Keratinocyte (primary cell): ENCODE results near the gene NDRG2. TPM values are rescaled to one million over a fixed set of nuclear protein-coding genes. Genes with fewer than 3 reads are reported as not detected.

Experiments
- DNase-seq: peaks from one replicate; pipeline ENCODE4 v3.0.0-alpha.2; 2011; ENCODE audit warnings: low read depth, missing footprints, low spot score
- FAIRE-seq: peaks from 2 replicates; lab custom pipeline; 2011; peaks lifted over from hg19 to GRCh38; lab: Jason Lieb, UNC
- H2AFZ ChIP-seq: 2 replicates; pipeline ENCODE4 v1.6.0; 2012; ENCODE audit warnings: low read length, control low read depth, inconsistent platforms; ENCODE audit not compliant: control insufficient read depth
- H3K27ac ChIP-seq: 2 replicates; pipeline ENCODE4 v1.5.1; 2011; ENCODE audit warnings: low read length; ENCODE audit not compliant: control insufficient read depth, insufficient read depth
- H3K27me3 ChIP-seq: 3 replicates; pipeline ENCODE4 v1.6.0; 2011; ENCODE audit warnings: low read length; ENCODE audit not compliant: control insufficient read depth, insufficient read depth; ENCODE audit errors: extremely low read depth
- H3K36me3 ChIP-seq, 2 experiments: 2 replicates in 1 of 2; 3 replicates in 1 of 2; pipeline ENCODE4 v1.5.1; 2011; ENCODE audit warnings: low read length in 2 of 2, mild to moderate bottlenecking in 1 of 2; ENCODE audit not compliant: control insufficient read depth in 2 of 2, insufficient read depth in 2 of 2; ENCODE audit errors: extremely low read depth in 1 of 2
- H3K4me1 ChIP-seq: 3 replicates; pipeline ENCODE4 v1.5.1; 2011; ENCODE audit warnings: low read length; ENCODE audit not compliant: control insufficient read depth, insufficient read depth; ENCODE audit errors: extremely low read depth
- H3K4me2 ChIP-seq: 3 replicates; pipeline ENCODE4 v1.6.0; 2011; ENCODE audit warnings: low read depth, low read length; ENCODE audit not compliant: control insufficient read depth, insufficient read depth; ENCODE audit errors: extremely low read depth
- H3K4me3 ChIP-seq, 3 experiments: fragments of 200-600 bp in 1 of 3; sonication (generic) in 1 of 3; 2 replicates in 2 of 3; 3 replicates in 1 of 3; pipeline ENCODE4 v1.5.1; 2011 to 2016; ENCODE audit warnings: low read length in 3 of 3, mild to moderate bottlenecking in 3 of 3, control low read depth in 2 of 3, inconsistent platforms in 1 of 3, low read depth in 1 of 3, mixed read lengths in 1 of 3, mixed run types in 1 of 3, moderate library complexity in 1 of 3; ENCODE audit not compliant: control insufficient read depth in 2 of 3, insufficient read depth in 2 of 3; ENCODE audit errors: extremely low read depth in 1 of 3
- H3K79me2 ChIP-seq: 2 replicates; pipeline ENCODE4 v1.6.0; 2012; ENCODE audit warnings: low read length; ENCODE audit not compliant: control insufficient read depth, insufficient read depth
- H3K9ac ChIP-seq: 3 replicates; pipeline ENCODE4 v1.6.0; 2011; ENCODE audit warnings: low read length; ENCODE audit not compliant: control insufficient read depth, insufficient read depth; ENCODE audit errors: extremely low read depth
- H3K9me1 ChIP-seq: 3 replicates; pipeline ENCODE4 v1.6.0; 2011; ENCODE audit warnings: low read length; ENCODE audit not compliant: control insufficient read depth, insufficient read depth; ENCODE audit errors: extremely low read depth
- H3K9me3 ChIP-seq: 2 replicates; pipeline ENCODE4 v1.5.1; 2012; ENCODE audit warnings: low read depth, low read length; ENCODE audit not compliant: control insufficient read depth
- H4K20me1 ChIP-seq: 3 replicates; pipeline ENCODE4 v1.6.0; 2011; ENCODE audit warnings: low read length; ENCODE audit not compliant: control insufficient read depth, insufficient read depth; ENCODE audit errors: extremely low read depth
- EZH2 ChIP-seq: IDR thresholded peaks from one replicate; pipeline ENCODE4 v1.6.1; 2012; ENCODE audit warnings: inconsistent platforms, mild to moderate bottlenecking, low read length, moderate library complexity
- dilution Hi-C: fragments of 300-500 bp; cut with MboI; formaldehyde crosslinking; loops from one replicate; pipeline ENCODE4 v1.7.0; 2020; ENCODE audit warnings: low sequenced_read_pairs; ENCODE audit not compliant: extremely low pct_ligation_motif_present
- polyA plus RNA-seq, 5 experiments: library from polyadenylated mRNA; depleted of rRNA in 3 of 5; stranded (reverse) in 3 of 5; stranded (forward) in 1 of 5; unstranded in 1 of 5; fragments of >200 nt; gene quantifications; 1 replicate in 1 of 5; 2 replicates in 3 of 5; 3 replicates in 1 of 5; pipeline versions ENCODE4 v1.2.1 to v1.2.3, GENCODE V29; 2011 to 2012; ENCODE audit warnings: missing spikeins in 2 of 5, low read depth in 1 of 5, low replicate concordance in 1 of 5
- TF ChIP-seq, protein P1 (sequence below), 3 experiments: IDR thresholded peaks in 1 of 3; conservative IDR thresholded peaks in 1 of 3; optimal IDR thresholded peaks in 1 of 3; 2 replicates in 2 of 3; 3 replicates in 1 of 3; pipeline versions ENCODE3 to v1.5.1; 2011; ENCODE audit warnings: low read length in 3 of 3, mild to moderate bottlenecking in 3 of 3, moderate library complexity in 2 of 3, control low read depth in 1 of 3, inconsistent platforms in 1 of 3; ENCODE audit not compliant: insufficient read depth in 2 of 3; ENCODE audit errors: extremely low read depth in 1 of 3

NDRG2 gene
- polyA plus RNA-seq, 1 donor (not counting 4 experiments of a cell fraction or from before 2014, with no cell fraction given): 11.1 TPM

- Histone ChIP-seq H3K4me3 (no peak overlapping the region), H3K9ac (no peak overlapping the region), H4K20me1 (no peaks in the 10 kb centered on the region), H3K79me2 (no peaks in the 10 kb centered on the region), H3K4me2 (no peak overlapping the region), H2AFZ (no peak overlapping the region), H3K36me3 (no peaks in the 10 kb centered on the region), H3K9me1 (no peaks in the 10 kb centered on the region), H3K4me1 (peaks cover 16% of the 10 kb centered on the region), H3K9me3 (no peaks in the 10 kb centered on the region), H3K27me3 (no peaks in the 10 kb centered on the region), H3K27ac (no peak overlapping the region)
- FAIRE-seq (no peak), DNase-seq (no peak)
- TF ChIP-seq EZH2: no peak
- TF ChIP-seq, protein P1, sequence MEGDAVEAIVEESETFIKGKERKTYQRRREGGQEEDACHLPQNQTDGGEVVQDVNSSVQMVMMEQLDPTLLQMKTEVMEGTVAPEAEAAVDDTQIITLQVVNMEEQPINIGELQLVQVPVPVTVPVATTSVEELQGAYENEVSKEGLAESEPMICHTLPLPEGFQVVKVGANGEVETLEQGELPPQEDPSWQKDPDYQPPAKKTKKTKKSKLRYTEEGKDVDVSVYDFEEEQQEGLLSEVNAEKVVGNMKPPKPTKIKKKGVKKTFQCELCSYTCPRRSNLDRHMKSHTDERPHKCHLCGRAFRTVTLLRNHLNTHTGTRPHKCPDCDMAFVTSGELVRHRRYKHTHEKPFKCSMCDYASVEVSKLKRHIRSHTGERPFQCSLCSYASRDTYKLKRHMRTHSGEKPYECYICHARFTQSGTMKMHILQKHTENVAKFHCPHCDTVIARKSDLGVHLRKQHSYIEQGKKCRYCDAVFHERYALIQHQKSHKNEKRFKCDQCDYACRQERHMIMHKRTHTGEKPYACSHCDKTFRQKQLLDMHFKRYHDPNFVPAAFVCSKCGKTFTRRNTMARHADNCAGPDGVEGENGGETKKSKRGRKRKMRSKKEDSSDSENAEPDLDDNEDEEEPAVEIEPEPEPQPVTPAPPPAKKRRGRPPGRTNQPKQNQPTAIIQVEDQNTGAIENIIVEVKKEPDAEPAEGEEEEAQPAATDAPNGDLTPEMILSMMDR (optimal IDR thresholded peaks at IDR 0.05 in 1 of 3, IDR thresholded peaks at IDR 0.05 in 1 of 3, conservative IDR thresholded peaks at IDR 0.05 in 1 of 3; ENCODE audit: extremely low read depth in 1 of 3, insufficient read depth in 2 of 3, low read length in 3 of 3): no peak
- dilution Hi-C loops: no loop called here
Observed at GRCh38 chr14:20982646-20983369, 42.1 kb downstream of the NDRG2 start.

DNA sequence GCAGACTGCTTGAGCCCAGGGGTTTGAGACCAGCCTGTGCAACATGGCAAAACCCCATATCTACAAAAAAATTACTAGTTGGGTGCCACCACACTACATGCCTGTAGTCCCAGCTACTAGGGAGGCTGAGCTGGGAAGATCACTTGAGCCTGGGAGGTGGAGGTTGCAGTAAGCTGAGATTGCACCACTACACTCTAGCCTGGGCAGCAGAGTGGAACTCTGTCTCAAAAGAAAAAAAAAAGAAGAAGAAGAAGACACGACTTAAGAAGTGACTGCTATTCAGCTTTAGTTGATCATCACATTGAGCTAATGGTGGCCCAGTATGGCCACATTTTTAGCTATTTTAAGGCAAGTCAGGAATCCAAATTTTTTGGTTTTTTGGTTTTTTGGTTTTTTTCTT lies 44.0 kb downstream of the NDRG2 start:
- DNase-seq (no peak), FAIRE-seq (no peak)
- dilution Hi-C loops: no loop called here

More for the DNA sequence above, 44.0 kb downstream of the NDRG2 start:
- Histone ChIP-seq H3K27ac (no peak overlapping the region), H3K4me2 (no peak overlapping the region), H2AFZ (no peak overlapping the region), H3K9me1 (no peaks in the 10 kb centered on the region), H3K36me3 (no peaks in the 10 kb centered on the region), H4K20me1 (no peaks in the 10 kb centered on the region), H3K79me2 (no peaks in the 10 kb centered on the region), H3K4me1 (no peaks in the 10 kb centered on the region), H3K9me3 (no peaks in the 10 kb centered on the region), H3K27me3 (no peaks in the 10 kb centered on the region), H3K4me3 (no peak overlapping the region), H3K9ac (no peak overlapping the region)
- TF ChIP-seq, protein P1 (optimal IDR thresholded peaks at IDR 0.05 in 1 of 3, IDR thresholded peaks at IDR 0.05 in 1 of 3, conservative IDR thresholded peaks at IDR 0.05 in 1 of 3; ENCODE audit: extremely low read depth in 1 of 3, insufficient read depth in 2 of 3, low read length in 3 of 3): no peak
- no peak for TF ChIP-seq EZH2
